Mammary epithelial cell (primary cell): Measurements from ENCODE around the gene SYPL2.

Experiments
- CTCF ChIP-seq, 2 donors: IDR thresholded peaks in 1 of 2; conservative IDR thresholded peaks in 1 of 2; 2 replicates each; pipeline ENCODE4 v1.5.1; 2011 to 2012; ENCODE audit warnings: inconsistent platforms in 2 of 2, low read length in 2 of 2, mild to moderate bottlenecking in 2 of 2, control low read depth in 1 of 2, low read depth in 1 of 2; ENCODE audit not compliant: insufficient read depth in 1 of 2; ENCODE audit errors: extremely low read depth in 1 of 2
- EZH2 ChIP-seq: IDR thresholded peaks from 2 replicates; pipeline ENCODE4 v1.6.1; 2012; ENCODE audit warnings: low read length, inconsistent platforms, borderline replicate concordance

- TF ChIP-seq CTCF (conservative IDR thresholded peaks at IDR 0.05 in 1 of 2, IDR thresholded peaks at IDR 0.05 in 1 of 2; ENCODE audit: extremely low read depth in 1 of 2, insufficient read depth in 1 of 2, low read depth in 1 of 2, low read length in 2 of 2), result no peak
- TF ChIP-seq EZH2, result no peak
These were observed 55.7 kb downstream of the SYPL2 start for GRCh38 chr1:109522026-109522425.
